Measurements from ENCODE around the gene ZNF837.

Gene ZNF837

GRCh38 chr19:58397533-58398037 lies 16.8 kb upstream of the ZNF837 start:
- no peak overlapping the region for H2AK5ac ChIP-seq (ENCODE audit: low read length)
- peaks cover 15% of the 10 kb centered on the region for H3K27me3 ChIP-seq (ENCODE audit: insufficient read depth, low read length)
- H3K9me3 ChIP-seq (ENCODE audit: insufficient read depth, low read depth, low read length): no peaks in the 10 kb centered on the region
- H3K4me3 ChIP-seq (ENCODE audit: low read depth, low read length): no peak overlapping the region
- peaks cover 31 to 40% of the 10 kb centered on the region in 2 experiments for H3K4me1 ChIP-seq (ENCODE audit: control insufficient read depth in 1 of 2, insufficient read depth in 2 of 2, low read length in 2 of 2)
- no peak overlapping the region for H4K8ac ChIP-seq (ENCODE audit: low read depth, low read length)
- peaks cover 14% of the 10 kb centered on the region for H3K79me1 ChIP-seq (ENCODE audit: low read length)
- no peak overlapping the region for H2BK5ac ChIP-seq (ENCODE audit: low read depth, low read length, poor library complexity)
- H4K12ac ChIP-seq (ENCODE audit: low read depth, low read length): no peak overlapping the region
- H2BK120ac ChIP-seq (ENCODE audit: insufficient read depth, low read length, poor library complexity): no peak overlapping the region
- H3K4me2 ChIP-seq (ENCODE audit: low read length): no peak overlapping the region
- H2BK12ac ChIP-seq (ENCODE audit: low read length): no peak overlapping the region
- H3K23ac ChIP-seq (ENCODE audit: low read length): no peak overlapping the region
- no peak for DNase-seq
- no peak overlapping the region for H3K27ac ChIP-seq (ENCODE audit: low read depth, low read length)
- H4K91ac ChIP-seq (ENCODE audit: low read depth, low read length): no peak overlapping the region
- peaks cover 3% of the 10 kb centered on the region for H3K79me2 ChIP-seq (ENCODE audit: control insufficient read depth, insufficient read depth, low read length, poor library complexity)
- H3K9ac ChIP-seq (ENCODE audit: low read length): no peak overlapping the region
- H3K18ac ChIP-seq (ENCODE audit: low read length): no peak overlapping the region
- no peak overlapping the region for H3K14ac ChIP-seq (ENCODE audit: low read length)
- WGBS (ENCODE audit: extremely low coverage, insufficient coverage, insufficient read length): no CpG with 5 or more reads among the region's 7 CpGs
- H3K4ac ChIP-seq (ENCODE audit: low read depth, low read length): no peak overlapping the region
- H2AFZ ChIP-seq (ENCODE audit: insufficient read depth, low read length, poor library complexity): no peak overlapping the region
- H3K36me3 ChIP-seq (ENCODE audit: control insufficient read depth in 1 of 2, insufficient read depth in 2 of 2, low read length in 2 of 2): peaks cover 27% of the 10 kb centered on the region in 2 experiments

- no peak overlapping the region for H3K18ac ChIP-seq (ENCODE audit: low read length)
- no peak overlapping the region for H3K9ac ChIP-seq (ENCODE audit: low read length)
- no peak overlapping the region for H3K23ac ChIP-seq (ENCODE audit: low read length)
- H3K79me1 ChIP-seq (ENCODE audit: low read length): peaks cover 14% of the 10 kb centered on the region
- H3K9me3 ChIP-seq (ENCODE audit: insufficient read depth, low read depth, low read length): no peaks in the 10 kb centered on the region
- no peak for DNase-seq
- peak overlapping the region; percentile 36 for H4K12ac ChIP-seq (ENCODE audit: low read depth, low read length)
- no peak overlapping the region for H3K27ac ChIP-seq (ENCODE audit: low read depth, low read length)
- H2BK5ac ChIP-seq (ENCODE audit: low read depth, low read length, poor library complexity): no peak overlapping the region
- peaks cover 27 to 37% of the 10 kb centered on the region in 2 experiments for H3K4me1 ChIP-seq (ENCODE audit: control insufficient read depth in 1 of 2, insufficient read depth in 2 of 2, low read length in 2 of 2)
- peaks cover 30 to 31% of the 10 kb centered on the region in 2 experiments for H3K36me3 ChIP-seq (ENCODE audit: control insufficient read depth in 1 of 2, insufficient read depth in 2 of 2, low read length in 2 of 2)
- no peak overlapping the region for H2AK5ac ChIP-seq (ENCODE audit: low read length)
- H4K91ac ChIP-seq (ENCODE audit: low read depth, low read length): no peak overlapping the region
- no peak overlapping the region for H3K14ac ChIP-seq (ENCODE audit: low read length)
- no peak overlapping the region for H2AFZ ChIP-seq (ENCODE audit: insufficient read depth, low read length, poor library complexity)
- no peak overlapping the region for H3K4ac ChIP-seq (ENCODE audit: low read depth, low read length)
- H4K8ac ChIP-seq (ENCODE audit: low read depth, low read length): peak overlapping the region; percentile 39
- peaks cover 15% of the 10 kb centered on the region for H3K27me3 ChIP-seq (ENCODE audit: insufficient read depth, low read length)
- H2BK12ac ChIP-seq (ENCODE audit: low read length): no peak overlapping the region
- no peak overlapping the region for H3K4me3 ChIP-seq (ENCODE audit: low read depth, low read length)
- peaks cover 3% of the 10 kb centered on the region for H3K79me2 ChIP-seq (ENCODE audit: control insufficient read depth, insufficient read depth, low read length, poor library complexity)
- no CpG with 5 or more reads among the region's 58 CpGs for WGBS (ENCODE audit: extremely low coverage, insufficient coverage, insufficient read length)
- peak overlapping the region; percentile 57 for H3K4me2 ChIP-seq (ENCODE audit: low read length)
- no peak overlapping the region for H2BK120ac ChIP-seq (ENCODE audit: insufficient read depth, low read length, poor library complexity)
Measured at GRCh38 chr19:58396691-58397532, 16.1 kb upstream of the ZNF837 start.

GRCh38 chr19:58395979-58396627 lies 15.3 kb upstream of the ZNF837 start:
- peak overlapping the region; percentile 32 for H4K12ac ChIP-seq (ENCODE audit: low read depth, low read length)
- peak overlapping the region; percentile 23 for H2BK12ac ChIP-seq (ENCODE audit: low read length)
- H3K18ac ChIP-seq (ENCODE audit: low read length): peak overlapping the region; percentile 71
- H3K79me2 ChIP-seq (ENCODE audit: control insufficient read depth, insufficient read depth, low read length, poor library complexity): peaks cover 3% of the 10 kb centered on the region
- no peak overlapping the region for H3K23ac ChIP-seq (ENCODE audit: low read length)
- peak overlapping the region; percentile 24 for H3K9ac ChIP-seq (ENCODE audit: low read length)
- H4K91ac ChIP-seq (ENCODE audit: low read depth, low read length): peak overlapping the region; percentile 54
- H3K4me3 ChIP-seq (ENCODE audit: low read depth, low read length): peak overlapping the region; percentile 41
- no peak overlapping the region for H3K4ac ChIP-seq (ENCODE audit: low read depth, low read length)
- peak overlapping the region; percentile 82 for H4K8ac ChIP-seq (ENCODE audit: low read depth, low read length)
- peak overlapping the region; percentile 10 for H2BK120ac ChIP-seq (ENCODE audit: insufficient read depth, low read length, poor library complexity)
- peak overlapping the region; percentile 57 for H2AFZ ChIP-seq (ENCODE audit: insufficient read depth, low read length, poor library complexity)
- DNase-seq: no peak
- H3K79me1 ChIP-seq (ENCODE audit: low read length): peaks cover 12% of the 10 kb centered on the region
- no CpG with 5 or more reads among the region's 75 CpGs for WGBS (ENCODE audit: extremely low coverage, insufficient coverage, insufficient read length)
- H2AK5ac ChIP-seq (ENCODE audit: low read length): peak overlapping the region; percentile 57
- no peak overlapping the region for H2BK5ac ChIP-seq (ENCODE audit: low read depth, low read length, poor library complexity)
- peak overlapping the region; percentile 57 for H3K4me2 ChIP-seq (ENCODE audit: low read length)
- no peaks in the 10 kb centered on the region for H3K9me3 ChIP-seq (ENCODE audit: insufficient read depth, low read depth, low read length)
- no peak overlapping the region for H3K27ac ChIP-seq (ENCODE audit: low read depth, low read length)
- peaks cover 15% of the 10 kb centered on the region for H3K27me3 ChIP-seq (ENCODE audit: insufficient read depth, low read length)
- peak overlapping the region; percentile 73 for H3K14ac ChIP-seq (ENCODE audit: low read length)
- H3K36me3 ChIP-seq (ENCODE audit: control insufficient read depth in 1 of 2, insufficient read depth in 2 of 2, low read length in 2 of 2): peaks cover 35 to 37% of the 10 kb centered on the region in 2 experiments
- peaks cover 26 to 37% of the 10 kb centered on the region in 2 experiments for H3K4me1 ChIP-seq (ENCODE audit: control insufficient read depth in 1 of 2, insufficient read depth in 2 of 2, low read length in 2 of 2)

- no CpG with 5 or more reads among the region's 21 CpGs for WGBS (ENCODE audit: extremely low coverage, insufficient coverage, insufficient read length)
- Histone ChIP-seq H3K27ac (ENCODE audit: low read depth, low read length) (no peak within 1 kb of the TSS), H2BK12ac (ENCODE audit: low read length) (peak within 1 kb of the TSS; percentile 23), H3K18ac (ENCODE audit: low read length) (peak within 1 kb of the TSS; percentile 71), H4K8ac (ENCODE audit: low read depth, low read length) (peak within 1 kb of the TSS; percentile 82), H3K23ac (ENCODE audit: low read length) (no peak within 1 kb of the TSS), H2AFZ (ENCODE audit: insufficient read depth, low read length, poor library complexity) (peak within 1 kb of the TSS; percentile 57), H4K91ac (ENCODE audit: low read depth, low read length) (peak within 1 kb of the TSS; percentile 54), H2AK5ac (ENCODE audit: low read length) (peak within 1 kb of the TSS; percentile 57), H3K9ac (ENCODE audit: low read length) (peak within 1 kb of the TSS; percentile 24), H3K4ac (ENCODE audit: low read depth, low read length) (no peak within 1 kb of the TSS), H3K27me3 (ENCODE audit: insufficient read depth, low read length) (peaks cover 15% of the 10 kb centered on the region), H3K9me3 (ENCODE audit: insufficient read depth, low read depth, low read length) (no peaks in the 10 kb centered on the region), H4K12ac (ENCODE audit: low read depth, low read length) (peak within 1 kb of the TSS; percentile 32), H3K79me2 (ENCODE audit: control insufficient read depth, insufficient read depth, low read length, poor library complexity) (peaks cover 3% of the 10 kb centered on the region), H3K4me3 (ENCODE audit: low read depth, low read length) (peak within 1 kb of the TSS; percentile 41), H3K14ac (ENCODE audit: low read length) (peak within 1 kb of the TSS; percentile 73), H2BK5ac (ENCODE audit: low read depth, low read length, poor library complexity) (no peak within 1 kb of the TSS), H3K4me2 (ENCODE audit: low read length) (peak within 1 kb of the TSS; percentile 57), H3K79me1 (ENCODE audit: low read length) (peaks cover 8% of the 10 kb centered on the region), H3K4me1 (ENCODE audit: control insufficient read depth in 1 of 2, insufficient read depth in 2 of 2, low read length in 2 of 2) (peaks cover 22 to 31% of the 10 kb centered on the region in 2 experiments), H3K36me3 (ENCODE audit: control insufficient read depth in 1 of 2, insufficient read depth in 2 of 2, low read length in 2 of 2) (peaks cover 37 to 40% of the 10 kb centered on the region in 2 experiments), H2BK120ac (ENCODE audit: insufficient read depth, low read length, poor library complexity) (peak within 1 kb of the TSS; percentile 10)
- peak; percentile 78 to 83 for DNase-seq
Measured at GRCh38 chr19:58395220-58395978, 14.6 kb upstream of the ZNF837 start, which contains the start of gene RNF225. Gene RNF225 (plus strand): TSS chr19:58395656. CDS start chr19:58396090, 434 bp downstream.
